Sigmoid colon (tissue), 4 donors: ENCODE results near the gene ZFP36L2.

Experiments
- EP300 ChIP-seq, 4 donors: sonication (generic); formaldehyde crosslinking; IDR thresholded peaks; one replicate each; pipeline ENCODE4 v1.6.1; 2017; ENCODE audit warnings: antibody characterized with exemption in 4 of 4
- POLR2AphosphoS5 ChIP-seq, 4 donors: sonication (generic); formaldehyde crosslinking; IDR thresholded peaks; one replicate each; pipeline ENCODE4 v1.6.1; 2017; ENCODE audit warnings: antibody characterized with exemption in 4 of 4

DNA sequence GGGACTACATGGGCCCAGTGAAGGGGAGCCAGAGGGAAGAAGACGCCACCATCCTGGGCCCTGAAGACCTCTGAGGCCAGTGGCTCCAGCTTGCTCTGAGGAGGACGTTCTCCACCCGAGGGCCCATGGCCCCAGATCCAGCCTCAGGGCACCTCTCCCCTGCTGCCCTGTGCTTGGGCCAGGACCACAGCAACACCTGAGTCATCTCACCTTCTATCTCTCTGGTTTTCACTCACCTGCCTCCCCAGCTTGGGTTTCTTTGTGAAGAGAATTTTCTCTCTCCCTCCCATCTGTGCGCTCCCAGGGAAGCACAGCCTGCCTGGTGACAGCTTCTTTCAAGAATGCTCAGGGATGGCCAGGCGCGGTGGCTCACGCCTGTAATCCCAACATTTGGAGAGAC, 19.8 kb downstream of the ZFP36L2 start:
- TF ChIP-seq POLR2AphosphoS5 (IDR thresholded peaks at IDR 0.05) (no peak), EP300 (IDR thresholded peaks at IDR 0.05) (no peak)
